ENCODE measurements around the gene THOC6.

The THOC6 gene

DNA sequence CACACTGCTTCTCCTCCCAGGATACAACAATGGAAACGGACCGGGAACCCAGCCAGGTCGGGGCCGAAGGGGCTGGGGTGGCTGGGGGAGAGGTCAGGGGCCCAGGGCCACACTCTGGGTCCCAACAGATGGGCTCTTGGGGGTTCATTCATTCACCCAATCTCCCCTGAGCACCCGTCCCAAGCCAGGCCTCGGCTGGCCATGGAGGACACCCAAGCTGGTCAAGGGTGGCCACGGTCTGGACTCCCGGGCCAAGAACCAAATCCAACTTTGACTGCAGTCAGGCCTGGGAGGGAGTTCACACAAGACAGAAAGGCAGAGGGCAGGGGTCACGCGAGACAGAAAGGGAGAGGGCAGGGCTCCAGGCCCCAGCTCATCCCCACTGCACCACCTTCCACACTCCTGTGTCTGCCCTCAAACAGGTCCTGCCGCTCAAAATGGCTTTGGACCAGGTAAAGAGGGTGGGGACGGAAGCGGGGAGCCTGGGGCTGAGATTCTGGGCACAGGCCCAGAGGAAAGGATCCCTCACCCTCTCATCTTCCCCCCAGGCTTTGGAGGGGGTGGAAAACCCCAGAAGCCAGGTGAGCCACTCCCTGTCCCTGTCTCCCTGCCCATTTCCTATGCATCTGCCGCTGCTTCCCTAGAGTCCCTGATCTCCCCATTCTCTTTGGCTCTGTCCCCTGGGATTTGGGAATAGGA, 31.3 kb upstream of the THOC6 start:
- DNase-seq: no peak

DNA sequence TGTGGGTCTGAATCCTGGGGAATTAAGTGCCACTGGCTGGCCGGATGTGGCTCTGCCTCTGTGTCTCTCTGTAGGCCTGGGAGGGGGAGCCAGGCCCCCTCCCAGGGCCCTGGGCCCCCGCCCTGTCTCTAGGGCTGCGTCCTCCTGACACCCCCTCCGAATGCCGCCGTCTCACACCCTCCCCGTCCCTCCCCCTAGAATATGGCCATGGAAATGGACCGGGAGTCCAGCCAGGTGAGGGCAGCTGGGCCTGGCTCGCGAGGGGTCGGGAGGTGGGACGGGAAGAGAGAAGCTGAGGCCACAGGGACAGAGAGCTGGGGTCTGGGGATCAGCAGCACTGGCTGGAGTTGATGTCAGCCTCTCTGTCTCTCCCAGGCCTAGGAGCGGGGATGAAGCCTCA, 27.5 kb upstream of the THOC6 start:
- DNase-seq: no peak

DNA sequence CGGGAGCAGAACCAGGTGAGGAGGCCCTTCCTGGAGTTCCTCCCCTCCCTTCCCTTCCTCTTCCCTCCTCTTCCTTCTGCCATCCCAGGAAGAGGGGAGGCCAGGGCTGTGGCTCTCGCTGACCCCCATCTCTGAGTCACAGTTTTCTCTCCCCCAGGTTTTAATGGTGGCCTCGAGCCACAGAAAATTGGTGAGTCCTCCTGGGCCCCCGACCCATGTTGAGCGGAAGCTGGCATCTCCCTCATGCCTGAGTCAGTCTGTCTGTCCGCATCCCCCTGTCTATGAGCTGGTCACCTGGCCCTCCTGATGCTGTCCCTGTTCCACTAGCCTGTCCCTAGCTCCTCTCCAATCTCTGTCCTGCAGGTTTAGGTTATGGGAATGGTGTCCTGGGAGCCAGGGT, 23.9 kb upstream of the THOC6 start:
- DNase-seq: no peak

DNA sequence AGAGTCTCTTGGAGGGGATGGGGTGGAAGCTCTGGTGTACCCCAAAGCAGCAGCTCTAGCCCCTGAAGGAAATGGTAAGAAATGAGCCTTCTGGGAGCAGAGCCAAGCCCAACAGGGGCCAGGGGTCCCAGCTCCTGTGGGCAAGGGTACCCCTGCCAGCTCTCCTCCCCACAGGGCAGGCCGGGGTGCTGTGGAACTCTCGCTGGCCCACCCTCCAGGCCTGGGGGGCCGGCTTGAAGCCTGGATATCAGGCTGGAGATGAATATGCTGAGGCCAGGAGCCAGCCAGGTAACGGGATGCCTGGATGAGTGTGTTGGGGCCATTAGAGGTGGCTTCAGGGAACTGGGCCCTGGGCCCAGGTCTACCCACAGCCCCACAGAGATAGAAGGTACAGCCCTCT, 23.3 kb upstream of the THOC6 start:
- DNase-seq: no peak

DNA sequence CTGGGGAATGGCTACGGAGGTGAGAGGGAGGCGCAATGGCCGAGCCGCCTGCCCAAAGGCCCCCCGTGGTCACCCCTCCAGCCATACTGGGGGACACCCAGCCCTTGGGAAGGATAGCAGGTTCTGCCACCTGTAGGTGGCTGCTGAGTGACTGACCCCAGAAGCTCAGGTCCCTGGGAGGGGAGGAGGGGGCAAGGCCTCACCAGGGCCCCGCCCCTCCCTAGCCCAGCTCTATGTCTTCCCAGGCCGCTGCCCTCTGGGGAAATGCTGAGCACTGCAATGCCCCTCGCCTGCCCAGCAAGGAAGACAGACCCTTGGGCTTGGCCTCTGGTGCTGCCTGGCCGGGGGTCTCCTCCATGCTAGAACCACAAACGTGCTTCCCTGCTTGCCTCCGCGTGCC, 22.5 kb upstream of the THOC6 start:
- no peak for DNase-seq

DNA sequence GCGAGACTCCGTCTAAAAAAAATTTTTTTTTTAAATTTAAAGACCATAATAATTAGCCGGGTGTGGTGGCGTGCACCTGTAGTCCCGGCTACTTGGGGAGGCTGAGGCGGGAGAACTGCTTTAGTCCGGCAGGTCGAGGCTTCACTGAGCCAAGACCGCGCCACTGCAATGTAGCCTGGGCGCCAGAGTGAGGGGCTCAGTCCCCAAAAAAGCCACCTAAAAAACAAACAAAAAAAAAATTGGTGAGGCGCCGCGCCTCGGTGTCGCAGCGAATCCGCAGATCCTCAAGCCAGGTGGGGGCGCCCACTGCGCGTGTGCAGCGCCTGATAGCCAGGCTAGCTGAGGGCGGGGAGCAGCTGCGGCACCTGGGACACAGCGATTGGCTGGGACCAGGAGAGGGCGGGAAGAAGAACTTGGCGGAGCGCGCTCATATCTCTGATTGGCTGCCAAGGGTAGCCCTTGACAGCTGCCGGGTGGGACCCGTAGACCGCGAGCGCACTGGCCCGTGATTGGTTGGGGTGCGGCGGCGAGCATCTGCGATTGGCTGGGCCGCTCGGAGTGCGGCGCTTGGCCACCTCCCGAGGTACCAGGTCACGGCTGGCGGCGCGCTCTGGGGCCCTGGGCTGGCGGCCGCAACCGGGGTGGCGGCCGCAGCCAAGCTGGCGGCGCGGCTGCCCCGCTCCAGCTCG, 20.1 kb upstream of the THOC6 start:
- DNase-seq: peak; percentile 99

DNA sequence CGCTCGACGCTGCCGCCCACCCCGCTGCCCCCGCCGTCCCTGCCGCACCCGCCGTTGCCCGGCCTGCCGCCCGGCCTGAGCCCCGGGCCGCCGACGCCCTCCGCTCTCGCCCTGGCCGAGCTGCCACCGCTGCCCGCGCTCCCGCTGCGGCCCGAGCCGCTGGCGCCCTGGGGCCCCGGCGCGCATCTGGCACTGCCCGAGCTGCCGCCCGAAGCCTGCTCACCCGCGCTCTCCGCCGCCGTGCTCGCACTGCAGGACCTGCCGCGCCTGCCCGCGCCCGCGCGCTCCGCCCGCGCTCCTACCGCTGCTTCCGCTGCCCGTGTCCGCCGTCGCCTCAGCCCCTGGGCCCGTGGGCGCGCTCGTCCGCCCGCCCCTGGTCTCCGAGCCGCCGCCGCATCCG, 19.5 kb upstream of the THOC6 start:
- no peak for DNase-seq

DNA sequence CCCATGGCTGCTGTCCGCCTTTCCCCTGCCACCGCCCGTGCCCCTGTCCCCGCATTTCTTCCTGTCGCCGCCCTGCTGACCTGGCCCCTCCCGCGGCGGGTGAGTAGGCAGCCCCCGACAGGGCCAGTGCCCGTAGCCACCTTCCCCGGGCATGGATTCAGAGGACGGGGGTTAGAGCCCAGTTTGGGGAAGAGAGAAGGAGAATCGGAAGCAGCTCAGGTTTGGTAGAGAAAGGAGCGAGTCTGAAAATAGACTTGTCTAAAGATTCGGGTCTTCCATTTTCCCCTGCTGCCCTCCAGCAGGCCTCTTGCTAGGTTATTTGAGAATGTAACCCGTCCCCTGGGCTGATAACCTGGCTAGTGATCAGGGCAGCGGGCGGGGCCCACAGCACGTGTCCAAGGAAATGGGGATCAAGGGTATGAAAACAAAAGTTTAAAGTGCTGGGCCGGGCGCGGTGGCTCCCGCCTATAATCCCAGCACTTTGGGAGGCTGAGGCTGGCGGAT, 19.0 kb upstream of the THOC6 start:
- DNase-seq: no peak

DNA sequence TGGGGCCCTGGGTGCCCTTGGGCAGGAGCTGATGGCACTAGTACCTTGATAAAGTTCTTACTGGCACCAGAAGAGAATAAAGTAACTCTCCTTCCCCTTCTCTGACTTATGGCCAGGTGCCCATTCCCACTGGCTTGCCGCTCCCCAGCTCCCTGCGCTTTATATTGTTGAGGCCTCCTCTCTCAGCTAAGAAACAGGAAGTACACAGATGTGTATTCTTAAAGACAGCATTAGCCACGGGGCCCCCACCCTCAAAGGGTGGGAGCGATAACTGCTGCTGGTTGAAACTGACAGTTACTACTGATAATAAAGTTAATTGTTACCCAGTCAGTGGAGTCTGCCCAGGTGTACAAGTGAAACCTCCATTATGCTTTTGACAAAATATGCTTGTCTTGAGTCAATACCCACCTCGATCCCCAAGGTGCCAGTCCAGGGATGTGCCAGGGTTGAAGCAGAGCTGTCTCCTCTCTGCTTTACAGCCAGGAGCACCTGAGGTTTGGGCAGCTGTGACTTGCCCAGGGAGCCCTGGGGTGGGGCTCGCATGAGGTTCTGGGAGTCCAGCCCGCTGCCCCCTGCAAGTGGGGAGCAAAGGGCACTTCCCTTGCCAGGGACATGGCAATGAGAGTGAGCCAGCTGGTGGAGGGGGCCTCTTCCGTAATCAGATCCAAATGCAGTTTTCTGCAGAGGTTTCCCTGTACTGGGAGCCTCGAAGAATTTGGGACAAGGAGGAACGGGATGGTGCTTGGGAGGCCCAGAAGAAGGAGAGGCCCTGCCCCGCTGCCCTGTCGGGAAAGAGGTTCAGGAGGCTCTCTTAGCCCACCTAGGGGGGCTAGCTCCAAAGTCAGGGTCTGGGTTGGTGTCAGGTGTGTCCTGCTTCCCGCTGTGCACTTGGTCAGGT, 16.5 kb upstream of the THOC6 start:
- no peak for DNase-seq

DNA sequence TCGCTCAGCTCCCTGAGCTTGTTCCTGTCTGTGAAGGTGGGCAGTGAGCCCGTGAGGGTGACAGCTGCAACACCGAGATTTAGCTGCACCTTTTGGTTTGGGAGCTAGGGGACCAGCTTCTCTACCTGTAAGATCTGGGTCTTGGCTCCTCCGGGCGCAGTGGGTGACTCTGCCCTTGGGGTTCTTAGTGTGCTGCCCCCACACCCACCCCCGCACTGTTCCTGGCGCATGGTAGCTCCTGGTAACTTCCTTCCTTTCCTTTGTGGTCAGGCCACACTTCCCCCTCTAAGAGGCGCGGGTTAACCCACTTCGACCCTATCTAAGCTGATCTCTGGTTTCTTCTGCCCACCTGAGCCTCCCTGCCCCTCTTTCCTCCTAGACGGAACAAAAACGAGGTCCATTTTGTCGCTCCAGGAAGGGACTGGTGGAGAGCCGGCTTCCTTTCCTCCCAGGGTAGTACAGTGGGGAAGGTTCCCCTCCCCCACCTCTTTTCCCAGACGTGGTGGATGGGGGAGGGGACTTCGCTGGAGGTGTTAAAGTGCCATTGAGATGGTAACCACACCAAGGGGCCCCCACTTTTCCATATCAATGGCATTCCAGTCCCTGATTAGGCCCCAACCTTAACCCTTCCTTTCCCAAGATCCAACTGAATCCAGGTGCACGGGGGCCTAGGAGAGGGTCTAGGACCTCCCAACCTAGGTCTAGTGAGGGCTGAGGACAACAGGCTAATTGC, 15.7 kb upstream of the THOC6 start:
- DNase-seq: peak; percentile 32

DNA sequence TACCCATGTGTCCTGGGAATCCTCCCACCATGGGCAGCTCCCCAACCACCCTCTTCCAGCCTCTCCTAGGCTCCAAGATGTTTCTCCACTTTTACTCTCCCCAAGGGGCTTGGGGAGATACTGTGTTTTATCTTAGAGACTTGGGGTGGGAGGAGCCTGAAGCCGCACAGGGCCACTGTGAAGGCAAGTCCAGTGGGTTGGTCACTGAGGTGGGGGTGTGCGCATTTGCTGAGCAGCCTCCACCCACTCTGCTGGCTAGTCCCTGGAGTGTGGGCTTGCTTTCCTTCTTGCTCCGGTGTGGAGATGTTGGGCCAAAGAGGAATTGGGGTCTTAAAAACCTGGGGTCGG, 15.2 kb upstream of the THOC6 start:
- no peak for DNase-seq

DNA sequence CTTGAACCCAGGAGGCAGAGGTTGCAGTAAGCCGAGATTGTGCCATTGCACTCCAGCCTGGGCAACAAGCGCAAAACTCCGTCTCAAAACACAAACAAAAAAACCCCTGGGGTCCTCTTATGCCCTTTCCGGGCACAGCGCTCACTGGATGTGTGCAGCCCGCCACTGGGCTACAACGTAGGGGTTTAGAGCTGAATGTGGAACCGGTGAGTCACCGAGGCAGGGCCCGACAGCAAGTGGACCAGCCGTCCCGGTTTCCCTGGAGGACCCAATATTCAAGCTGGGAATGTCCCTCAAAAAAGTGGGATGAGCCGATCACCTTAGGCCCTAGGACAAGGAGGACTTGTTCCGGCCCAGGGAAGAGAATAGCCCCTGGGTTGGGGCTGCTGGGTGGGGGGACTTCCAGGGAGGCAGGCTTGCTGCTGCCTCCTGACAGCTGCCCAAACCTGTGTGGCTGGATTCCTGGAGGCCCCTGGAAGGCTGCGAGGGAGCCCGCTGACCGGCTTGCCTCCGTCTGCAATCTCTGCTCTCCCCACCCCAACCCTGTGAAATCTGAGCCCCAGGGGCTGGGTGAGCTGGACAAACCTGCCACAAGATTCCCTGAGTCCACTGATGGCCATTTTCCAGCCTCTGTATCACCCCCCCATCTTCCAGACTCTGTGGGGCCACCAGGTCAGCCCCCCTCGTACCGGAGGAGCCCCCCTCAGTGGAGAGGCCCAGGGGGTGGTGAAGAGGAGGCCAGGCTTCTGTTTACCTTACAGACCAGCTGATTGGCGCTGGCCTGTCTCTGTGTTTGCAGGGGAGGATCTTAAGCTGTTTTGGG, 14.1 kb upstream of the THOC6 start:
- DNase-seq: no peak

DNA sequence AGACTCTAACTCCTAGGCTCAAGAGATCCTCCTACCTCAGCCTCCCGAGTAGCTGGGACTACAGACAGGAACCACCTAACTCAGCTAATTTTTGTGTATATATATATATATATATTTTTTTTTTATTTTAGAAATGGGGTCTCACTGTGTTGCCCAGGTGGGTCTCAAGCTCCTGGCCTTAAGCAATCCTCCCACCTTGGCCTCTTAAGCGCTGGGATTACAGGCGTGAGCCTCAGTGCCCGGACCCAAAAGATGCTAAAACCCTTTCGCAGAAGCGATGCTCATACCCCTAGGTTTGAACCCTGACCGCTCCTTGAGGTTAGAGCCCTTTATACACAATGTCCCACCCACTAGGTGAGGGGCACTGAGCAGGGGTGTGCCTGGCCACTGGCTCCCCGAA, 13.3 kb upstream of the THOC6 start:
- DNase-seq: no peak

DNA sequence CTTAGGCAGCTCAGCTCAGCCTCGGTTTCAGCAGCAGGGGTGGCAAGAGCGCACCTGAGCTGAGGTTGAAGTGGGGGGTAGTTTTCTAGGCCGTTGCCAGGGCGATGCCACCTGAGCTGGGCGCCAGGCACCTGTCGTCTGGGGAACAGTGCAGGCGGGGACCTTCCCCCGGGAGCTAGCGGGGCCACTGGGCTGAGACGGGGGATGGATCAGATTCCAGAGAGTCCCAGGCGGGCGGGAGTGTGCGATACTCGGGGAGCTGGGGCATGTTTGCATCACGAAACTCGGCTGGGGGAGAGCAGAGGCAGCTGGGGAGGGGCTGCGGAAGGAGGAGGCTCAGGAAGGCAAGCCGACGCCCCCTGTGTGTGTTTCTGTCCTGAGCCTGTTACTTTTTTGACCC, 11.6 kb upstream of the THOC6 start:
- no peak for DNase-seq

DNA sequence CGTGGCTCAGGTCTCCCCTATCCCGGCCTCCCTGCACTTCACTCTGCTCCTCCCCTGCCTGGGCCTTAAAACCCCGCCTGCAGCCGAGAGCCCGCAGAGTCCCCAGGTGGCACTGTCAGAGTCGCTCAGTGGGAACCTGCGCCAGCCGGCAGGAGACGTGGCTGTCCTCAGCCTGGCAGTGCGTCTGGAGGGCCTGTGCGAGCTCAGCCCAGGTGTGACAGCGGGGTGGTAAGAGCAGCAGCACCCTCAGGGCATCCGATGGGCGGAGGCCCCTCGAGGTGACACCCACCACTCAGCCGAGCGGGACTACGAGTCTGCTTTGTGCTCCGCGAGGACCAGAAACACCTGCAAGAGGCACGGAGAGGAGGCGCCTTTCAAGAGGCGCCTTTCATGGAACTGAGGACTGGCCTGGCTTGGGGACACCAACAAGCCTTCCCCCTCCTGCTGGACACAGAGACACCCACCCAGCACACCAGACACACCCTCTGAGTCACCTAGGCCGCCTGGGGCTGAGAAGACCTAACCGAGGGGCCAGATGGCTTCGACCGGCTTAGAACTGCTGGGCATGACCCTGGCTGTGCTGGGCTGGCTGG, 10.9 kb upstream of the THOC6 start, which contains the start of gene CLDN9:
TSS of gene CLDN9 (plus strand) at position 96 of the 593 bp plus-strand sequence. CDS start at position 536, 440 bp downstream.
- no peak for DNase-seq

DNA sequence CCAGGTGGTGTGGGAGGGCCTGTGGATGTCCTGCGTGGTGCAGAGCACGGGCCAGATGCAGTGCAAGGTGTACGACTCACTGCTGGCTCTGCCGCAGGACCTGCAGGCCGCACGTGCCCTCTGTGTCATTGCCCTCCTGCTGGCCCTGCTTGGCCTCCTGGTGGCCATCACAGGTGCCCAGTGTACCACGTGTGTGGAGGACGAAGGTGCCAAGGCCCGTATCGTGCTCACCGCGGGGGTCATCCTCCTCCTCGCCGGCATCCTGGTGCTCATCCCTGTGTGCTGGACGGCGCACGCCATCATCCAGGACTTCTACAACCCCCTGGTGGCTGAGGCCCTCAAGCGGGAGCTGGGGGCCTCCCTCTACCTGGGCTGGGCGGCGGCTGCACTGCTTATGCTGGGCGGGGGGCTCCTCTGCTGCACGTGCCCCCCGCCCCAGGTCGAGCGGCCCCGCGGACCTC, 10.3 kb upstream of the THOC6 start:
- no peak for DNase-seq

DNA sequence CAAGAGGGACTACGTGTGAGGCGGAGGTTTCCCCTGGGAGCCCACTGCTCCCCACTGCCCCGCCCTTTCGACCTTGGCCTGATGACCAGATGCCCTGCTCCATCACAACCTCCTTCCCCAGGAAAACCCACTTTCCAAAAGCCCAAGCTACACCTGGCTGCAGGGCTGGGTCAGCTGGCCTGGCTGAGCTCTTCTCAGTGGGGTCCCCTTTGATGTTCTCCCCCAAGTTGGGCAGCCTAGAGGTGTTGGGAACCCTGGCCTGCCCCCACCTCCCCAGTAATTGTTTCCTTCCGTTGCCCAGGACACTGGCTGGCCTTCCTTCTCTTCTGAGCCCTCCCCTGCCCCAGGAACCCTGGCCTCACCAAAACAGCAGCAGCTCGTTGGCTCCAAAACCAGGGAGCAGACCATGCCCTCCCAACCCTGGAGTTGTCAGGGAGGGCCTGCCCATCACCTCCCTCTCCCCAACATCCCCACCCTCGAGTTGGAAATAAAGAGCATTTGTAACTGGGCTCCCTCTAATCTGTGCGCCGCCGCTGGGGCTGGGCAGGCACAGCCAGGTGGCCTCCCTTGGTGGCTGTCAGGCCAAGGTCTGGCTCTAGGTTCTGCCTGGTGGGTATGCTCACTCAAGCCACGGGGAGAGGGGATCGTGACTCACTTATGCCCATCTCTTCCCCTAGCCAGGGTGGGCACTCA, 9.7 kb upstream of the THOC6 start:
- no peak for DNase-seq

DNA sequence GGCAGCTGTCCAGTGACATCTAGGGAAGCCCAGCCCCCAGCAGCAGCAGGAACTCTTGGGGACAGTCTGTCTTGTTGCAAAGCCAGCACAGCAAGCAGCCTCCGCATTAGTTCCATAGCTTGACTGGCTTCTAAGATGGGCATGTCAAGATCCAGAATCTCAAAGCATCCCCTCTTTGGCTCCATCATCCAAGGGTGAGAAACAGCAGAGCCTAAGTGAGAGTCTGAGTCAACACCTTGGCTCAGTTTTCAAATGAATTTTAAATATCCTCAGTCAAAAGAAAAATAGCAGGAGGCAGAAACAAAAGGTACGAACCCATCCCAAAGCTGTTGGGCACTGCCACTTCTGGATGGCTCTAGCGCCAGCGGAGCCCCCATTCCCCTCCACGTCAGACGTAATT, 8.9 kb upstream of the THOC6 start:
- DNase-seq: no peak

DNA sequence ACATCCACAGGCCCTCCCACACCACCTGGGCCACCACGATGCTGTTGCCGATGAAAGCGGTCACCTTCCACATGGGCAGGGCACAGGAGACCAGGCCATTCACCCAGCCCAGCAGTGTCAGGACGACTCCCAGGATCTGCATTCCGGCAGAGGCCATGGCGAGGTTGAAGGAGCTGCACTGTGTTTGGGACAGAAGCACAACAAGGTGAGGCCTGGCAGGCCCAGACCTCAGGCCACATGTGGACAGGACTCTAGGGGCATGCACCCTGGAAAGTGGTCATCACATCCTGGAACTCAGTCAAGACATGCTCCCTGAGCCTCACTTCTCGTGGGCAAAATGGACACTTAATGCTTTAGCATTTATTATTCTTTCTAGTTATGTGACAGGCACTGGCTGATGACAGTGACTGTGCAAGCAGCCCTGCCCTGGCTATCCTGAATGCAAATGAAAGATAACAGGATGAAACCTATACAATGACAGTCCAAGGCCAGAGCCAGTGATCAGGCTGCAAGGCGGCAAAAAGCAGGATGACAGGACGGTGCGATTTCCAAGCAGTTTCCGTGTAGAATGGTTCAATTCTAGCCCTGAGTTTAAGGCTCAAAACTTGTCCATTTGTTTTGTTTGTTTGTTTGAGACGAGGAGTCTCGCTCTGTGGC, 7.8 kb upstream of the THOC6 start:
- DNase-seq: no peak

DNA sequence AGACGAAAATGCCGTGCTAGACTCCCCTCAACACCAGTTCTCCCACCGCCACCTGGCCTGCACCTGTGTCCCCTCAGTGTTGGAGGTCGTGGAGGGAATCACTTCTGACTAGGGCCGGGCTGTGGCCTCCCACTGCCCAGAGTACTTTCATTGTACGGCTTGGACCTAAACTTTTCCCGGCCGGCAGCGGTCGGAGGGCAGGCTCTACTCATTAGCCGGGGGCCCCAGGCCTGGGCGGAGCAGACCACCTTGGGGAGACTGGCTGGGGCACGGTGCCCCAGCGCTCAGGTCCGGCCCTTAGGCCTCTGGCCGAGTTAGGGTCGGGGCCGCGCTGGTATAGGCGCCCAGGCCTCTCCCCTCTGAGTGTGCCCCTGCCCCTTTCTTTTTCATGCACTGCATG, 6.5 kb upstream of the THOC6 start:
- no peak for DNase-seq

Data from CD4-positive, alpha-beta T cell treated with Interleukin-17A for 1 hour (primary cell).